Erythroblast (primary cell): ENCODE data around the gene BRI3BP.

Experiments
- GATA1 ChIP-seq: IDR thresholded peaks from 2 replicates; pipeline ENCODE4 v1.6.1; 2011; ENCODE audit warnings: low read depth, mild to moderate bottlenecking, control low read depth, low read length, moderate library complexity
- POLR2A ChIP-seq: IDR thresholded peaks from 2 replicates; pipeline ENCODE4 v1.6.1; 2011; ENCODE audit warnings: mild to moderate bottlenecking, low read length

GRCh38 chr12:125050868-125051267 is 57.4 kb downstream of the BRI3BP start:
- TF ChIP-seq POLR2A (no peak), GATA1 (no peak)
